ENCODE measurements around the gene WDR90.

Gene WDR90

DNA sequence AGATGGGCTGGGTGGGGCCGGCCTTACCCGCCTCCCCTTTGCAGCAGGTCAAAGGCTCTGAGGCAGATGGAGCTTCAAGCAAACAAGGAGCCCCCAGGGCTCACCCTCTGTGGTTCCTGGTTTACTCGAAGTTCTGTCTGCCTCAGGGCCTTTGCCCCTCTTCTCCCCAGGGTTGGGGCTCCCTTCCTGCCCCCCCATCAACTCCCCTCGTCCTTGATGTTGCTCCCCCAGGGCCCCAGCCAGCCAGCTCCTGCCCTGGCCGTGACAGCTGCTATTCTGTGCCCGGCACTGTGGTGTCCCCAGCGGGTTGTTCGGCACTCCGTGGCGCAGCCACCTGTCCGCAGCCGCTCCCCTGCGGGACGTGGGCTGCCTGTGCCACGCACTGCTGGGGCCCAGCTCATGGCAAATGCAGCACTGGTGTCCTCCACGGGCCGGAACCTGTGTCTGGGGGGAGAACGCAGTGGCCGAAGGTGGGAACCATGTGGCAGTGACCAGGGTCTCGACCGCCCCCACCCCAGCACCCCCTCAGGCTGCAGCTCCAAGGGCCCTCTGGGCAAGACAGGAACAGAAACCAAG is 61.4 kb downstream of the WDR90 start:
- no peak for DNase-seq

- DNase-seq = no peak
Measured at GRCh38 chr16:711084-711483, 61.9 kb downstream of the WDR90 start.

GRCh38 chr16:711548-712320 is 62.6 kb downstream of the WDR90 start:
- DNase-seq = peak; percentile 58

DNA sequence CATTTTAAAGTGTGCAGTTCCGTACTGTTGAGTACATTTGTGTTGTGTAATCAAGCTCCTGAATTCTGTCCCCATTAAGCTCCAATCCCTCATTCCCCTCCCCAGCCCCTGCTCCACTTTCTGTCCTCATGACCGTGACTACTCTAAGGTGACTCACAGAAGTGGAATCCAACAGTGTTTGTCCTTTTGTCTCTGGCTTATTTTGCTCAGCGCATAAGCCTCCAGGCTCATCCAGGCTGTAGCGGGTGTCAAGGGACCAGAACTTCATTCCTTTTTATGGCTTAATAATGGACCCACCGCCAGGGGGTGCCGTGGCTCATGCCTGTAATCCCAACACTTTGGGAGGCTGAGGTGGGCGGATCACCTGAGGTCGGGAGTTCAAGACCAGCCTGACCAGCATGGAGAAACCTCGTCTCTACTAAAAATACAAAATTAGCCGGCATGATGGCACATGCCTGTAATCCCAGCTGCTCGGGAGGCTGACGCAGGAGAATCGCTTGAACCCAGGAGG is 63.6 kb downstream of the WDR90 start:
- peak; percentile 96 for DNase-seq

DNA sequence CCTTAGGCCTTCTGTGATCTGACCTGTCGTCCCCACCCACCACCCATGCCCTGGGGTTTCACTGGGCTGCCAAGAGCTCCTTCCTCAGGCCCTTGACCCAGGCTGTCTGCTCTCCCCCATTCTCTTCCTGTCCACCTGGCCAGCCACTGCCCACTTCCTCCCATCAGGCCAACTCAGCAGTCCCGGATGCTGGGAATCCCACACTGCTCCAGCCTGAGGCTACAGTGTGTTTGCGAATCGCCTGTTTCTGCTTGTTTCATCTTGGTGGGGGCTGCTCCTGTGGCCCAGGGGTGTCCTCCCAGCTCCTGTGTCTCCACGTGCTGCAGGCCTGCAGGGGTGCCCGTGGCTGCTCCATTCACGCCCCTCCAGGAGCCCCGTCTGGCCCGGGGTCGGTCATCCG is 64.9 kb downstream of the WDR90 start:
- DNase-seq = no peak

- DNase-seq = peak; percentile 87
Measured at GRCh38 chr16:714558-715476, 65.7 kb downstream of the WDR90 start, which contains the start of gene METRN. METRN (plus strand) TSS chr16:715118; CDS start chr16:715290, 172 bp downstream.

DNA sequence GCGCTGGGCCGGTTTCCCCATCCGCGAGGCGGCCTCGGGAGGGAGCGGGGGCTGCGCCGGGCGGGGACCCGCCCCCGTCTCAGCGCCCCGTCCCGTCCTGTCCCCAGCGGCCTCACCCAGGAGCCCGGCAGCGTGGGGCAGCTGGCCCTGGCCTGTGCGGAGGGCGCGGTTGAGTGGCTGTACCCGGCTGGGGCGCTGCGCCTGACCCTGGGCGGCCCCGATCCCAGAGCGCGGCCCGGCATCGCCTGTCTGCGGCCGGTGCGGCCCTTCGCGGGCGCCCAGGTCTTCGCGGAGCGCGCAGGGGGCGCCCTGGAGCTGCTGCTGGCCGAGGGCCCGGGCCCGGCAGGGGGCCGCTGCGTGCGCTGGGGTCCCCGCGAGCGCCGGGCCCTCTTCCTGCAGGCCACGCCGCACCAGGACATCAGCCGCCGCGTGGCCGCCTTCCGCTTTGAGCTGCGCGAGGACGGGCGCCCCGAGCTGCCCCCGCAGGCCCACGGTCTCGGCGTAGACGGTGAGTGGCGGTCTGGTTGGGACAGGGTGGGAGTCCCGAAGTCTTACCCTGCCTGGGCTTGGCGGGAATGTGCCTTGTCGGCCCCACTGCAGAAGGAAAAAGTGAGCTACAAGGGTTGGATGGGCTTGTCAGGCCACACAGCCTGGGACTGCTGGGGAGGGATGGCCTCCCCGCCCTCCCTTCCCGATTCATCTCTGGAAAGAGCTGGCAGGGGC is 66.5 kb downstream of the WDR90 start:
- peak; percentile 35 for DNase-seq

DNA sequence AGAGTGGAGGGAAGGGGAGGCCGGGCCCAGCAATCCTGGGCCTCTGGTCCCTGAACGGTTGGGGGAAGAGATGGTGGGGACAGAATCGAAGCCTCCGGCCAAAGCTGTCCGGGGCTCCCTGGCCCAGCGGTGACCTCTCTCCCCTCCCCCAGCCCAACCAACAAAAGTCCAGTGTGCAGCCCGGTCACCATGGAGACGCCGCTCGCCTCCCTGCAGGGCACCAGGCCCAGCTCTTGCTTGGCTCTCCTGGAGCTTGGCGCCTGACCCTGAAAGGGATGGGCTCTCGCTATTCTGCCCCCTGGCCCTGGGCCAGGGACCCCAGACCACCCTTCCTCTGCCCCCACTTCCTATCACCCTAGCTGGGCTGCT is 67.0 kb downstream of the WDR90 start:
- peak; percentile 20 for DNase-seq

DNA sequence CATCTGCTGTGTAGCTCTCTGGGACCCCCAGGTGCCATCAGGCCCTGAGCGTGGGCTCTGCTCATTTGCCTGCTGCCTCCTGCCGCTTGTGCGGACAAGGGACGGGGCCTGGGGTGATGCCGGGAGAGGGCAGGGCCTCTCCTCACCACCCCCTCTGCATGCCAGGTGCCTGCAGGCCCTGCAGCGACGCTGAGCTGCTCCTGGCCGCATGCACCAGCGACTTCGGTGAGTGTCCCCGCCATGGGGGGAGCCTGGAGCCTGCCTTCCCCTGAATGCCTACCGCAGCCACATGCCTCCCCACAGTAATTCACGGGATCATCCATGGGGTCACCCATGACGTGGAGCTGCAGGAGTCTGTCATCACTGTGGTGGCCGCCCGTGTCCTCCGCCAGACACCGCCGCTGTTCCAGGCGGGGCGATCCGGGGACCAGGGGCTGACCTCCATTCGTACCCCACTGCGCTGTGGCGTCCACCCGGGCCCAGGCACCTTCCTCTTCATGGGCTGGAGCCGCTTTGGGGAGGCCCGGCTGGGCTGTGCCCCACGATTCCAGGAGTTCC is 67.7 kb downstream of the WDR90 start:
- DNase-seq = no peak

Data from fibroblast of skin of right biceps (primary cell).